GM12801 (cell line): ENCODE results near the gene TFF2.

ENCODE experiments used
- TF ChIP-seq, protein P1 (sequence below): IDR thresholded peaks from one replicate; pipeline ENCODE4 v1.5.1; 2011; ENCODE audit warnings: control low read depth; ENCODE audit not compliant: insufficient read length; ENCODE audit errors: extremely low read depth

Gene TFF2

DNA sequence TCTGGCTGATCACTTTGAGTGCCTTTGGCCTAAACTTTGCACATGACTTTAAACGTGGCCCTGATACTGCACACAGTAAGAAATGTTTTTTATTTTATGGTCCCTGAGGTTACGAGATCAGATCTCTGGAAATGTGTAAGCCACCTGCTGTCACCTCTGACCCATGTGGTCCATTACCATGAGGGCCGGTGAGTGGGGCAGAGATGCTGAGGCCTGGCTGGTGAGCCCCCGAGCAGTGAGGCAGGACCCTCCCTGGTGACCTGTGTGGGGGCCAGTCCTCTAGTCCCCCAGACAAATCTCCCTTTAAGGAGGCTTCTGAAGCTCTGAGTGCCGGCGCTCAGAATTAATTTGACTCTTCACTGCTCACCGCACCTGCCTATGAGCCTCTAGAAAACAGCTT is 48.0 kb downstream of the TFF2 start:
- TF ChIP-seq, protein P1, sequence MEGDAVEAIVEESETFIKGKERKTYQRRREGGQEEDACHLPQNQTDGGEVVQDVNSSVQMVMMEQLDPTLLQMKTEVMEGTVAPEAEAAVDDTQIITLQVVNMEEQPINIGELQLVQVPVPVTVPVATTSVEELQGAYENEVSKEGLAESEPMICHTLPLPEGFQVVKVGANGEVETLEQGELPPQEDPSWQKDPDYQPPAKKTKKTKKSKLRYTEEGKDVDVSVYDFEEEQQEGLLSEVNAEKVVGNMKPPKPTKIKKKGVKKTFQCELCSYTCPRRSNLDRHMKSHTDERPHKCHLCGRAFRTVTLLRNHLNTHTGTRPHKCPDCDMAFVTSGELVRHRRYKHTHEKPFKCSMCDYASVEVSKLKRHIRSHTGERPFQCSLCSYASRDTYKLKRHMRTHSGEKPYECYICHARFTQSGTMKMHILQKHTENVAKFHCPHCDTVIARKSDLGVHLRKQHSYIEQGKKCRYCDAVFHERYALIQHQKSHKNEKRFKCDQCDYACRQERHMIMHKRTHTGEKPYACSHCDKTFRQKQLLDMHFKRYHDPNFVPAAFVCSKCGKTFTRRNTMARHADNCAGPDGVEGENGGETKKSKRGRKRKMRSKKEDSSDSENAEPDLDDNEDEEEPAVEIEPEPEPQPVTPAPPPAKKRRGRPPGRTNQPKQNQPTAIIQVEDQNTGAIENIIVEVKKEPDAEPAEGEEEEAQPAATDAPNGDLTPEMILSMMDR, result no peak

DNA sequence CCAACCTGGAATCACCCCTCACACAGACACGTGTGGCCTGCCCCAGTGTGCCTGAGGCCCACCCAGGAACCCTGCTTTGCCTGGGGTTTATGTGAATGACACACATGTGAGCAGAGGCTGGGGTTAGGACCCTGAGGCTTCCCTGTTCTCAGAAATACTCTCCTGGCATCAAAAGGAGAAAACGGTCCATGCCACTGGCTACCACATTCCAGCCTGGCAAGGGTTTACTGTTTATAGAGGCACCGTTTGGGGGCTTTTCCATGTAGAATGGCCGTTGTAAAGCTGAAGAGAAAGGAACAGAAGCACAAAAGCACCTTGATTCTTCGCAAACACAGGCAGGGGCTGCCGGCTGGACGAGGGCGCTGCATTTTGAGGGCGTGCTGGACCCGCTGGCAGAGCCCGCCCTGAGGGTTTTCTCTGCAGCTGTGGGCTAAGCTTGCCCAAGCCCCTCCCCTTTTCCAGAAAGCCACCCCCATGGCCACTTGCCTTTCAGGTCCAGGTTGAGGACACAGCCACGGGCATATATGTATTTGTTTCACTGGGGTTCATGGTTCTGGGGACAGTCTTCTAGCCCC is 48.6 kb downstream of the TFF2 start:
- TF ChIP-seq, protein P1, result no peak

DNA sequence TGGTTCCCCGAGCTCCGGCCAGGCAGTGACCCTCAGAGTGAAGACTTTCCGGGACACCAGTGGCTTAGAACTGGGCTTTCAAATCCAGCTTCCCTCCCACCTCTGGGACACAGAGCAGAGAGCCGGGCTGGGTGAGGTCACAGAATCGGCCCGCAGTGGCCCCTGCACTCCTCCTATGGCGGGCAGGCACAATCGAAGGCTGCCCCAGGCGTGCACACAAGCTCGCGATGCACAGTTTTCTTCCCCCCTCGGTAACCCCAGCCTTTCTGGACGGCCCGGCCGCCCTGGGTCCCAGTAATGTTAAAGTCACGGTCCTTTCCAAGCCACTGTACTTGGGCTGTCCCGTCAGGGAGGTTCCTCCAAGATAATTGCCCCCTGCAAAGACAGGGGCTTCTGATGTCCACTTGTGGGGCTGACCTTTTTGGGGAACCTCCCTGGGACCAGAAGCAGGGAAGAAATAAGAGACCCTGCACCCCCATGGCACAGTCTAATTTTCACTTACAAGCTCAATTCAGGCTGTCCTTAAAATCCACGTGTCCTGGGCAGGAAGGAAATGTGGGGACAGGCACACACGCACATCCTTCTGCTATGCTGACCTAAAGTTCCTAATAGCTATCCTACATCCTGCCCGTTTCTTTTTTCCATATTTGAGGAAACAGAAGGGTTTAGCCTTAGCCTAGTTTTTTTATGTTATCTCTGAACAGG is 49.3 kb downstream of the TFF2 start:
- TF ChIP-seq, protein P1, result no peak

DNA sequence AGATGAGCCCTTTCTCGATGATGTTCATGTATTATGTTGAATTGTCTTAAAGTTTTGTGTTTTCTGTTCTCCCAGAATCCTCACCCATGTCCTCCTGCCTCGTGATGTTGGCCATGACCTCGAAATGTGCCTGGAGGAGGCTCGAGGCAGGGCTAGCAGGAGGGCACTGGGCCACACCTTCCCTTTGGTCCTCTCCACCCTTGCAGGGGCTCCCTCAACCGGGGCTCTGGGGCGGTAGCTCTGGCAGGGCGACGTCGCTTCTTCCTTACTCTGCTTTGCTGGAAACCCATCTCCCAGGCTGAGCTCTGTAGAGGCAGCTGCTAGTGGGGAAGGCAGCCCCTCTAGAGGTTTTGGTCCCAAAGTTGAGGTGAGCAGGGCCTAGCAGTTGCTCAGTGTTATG is 49.8 kb downstream of the TFF2 start:
- TF ChIP-seq, protein P1, result no peak

DNA sequence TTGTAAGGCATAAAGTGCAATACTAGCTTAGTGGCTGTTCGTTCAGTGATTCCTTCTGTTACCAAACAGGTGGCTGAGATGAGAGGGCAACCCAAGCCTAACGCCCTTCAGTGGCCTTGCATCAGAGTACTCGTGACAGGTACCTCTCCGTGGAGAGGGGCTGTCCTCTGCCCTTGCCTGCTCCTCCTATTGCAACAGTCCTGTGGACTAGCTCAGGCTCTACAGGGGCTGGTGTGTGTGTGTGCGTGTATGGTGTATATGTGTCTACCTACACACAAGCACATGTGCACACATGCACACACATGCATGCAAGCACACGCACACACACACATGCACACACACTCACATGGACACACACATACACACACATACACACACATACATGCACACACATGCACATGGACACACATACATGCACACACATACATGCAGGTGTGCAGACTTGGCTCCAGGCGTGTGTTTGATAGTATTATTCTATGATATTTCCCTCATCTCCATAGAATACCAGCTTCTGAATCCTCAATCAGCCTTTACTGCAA is 50.7 kb downstream of the TFF2 start:
- TF ChIP-seq, protein P1, result no peak

DNA sequence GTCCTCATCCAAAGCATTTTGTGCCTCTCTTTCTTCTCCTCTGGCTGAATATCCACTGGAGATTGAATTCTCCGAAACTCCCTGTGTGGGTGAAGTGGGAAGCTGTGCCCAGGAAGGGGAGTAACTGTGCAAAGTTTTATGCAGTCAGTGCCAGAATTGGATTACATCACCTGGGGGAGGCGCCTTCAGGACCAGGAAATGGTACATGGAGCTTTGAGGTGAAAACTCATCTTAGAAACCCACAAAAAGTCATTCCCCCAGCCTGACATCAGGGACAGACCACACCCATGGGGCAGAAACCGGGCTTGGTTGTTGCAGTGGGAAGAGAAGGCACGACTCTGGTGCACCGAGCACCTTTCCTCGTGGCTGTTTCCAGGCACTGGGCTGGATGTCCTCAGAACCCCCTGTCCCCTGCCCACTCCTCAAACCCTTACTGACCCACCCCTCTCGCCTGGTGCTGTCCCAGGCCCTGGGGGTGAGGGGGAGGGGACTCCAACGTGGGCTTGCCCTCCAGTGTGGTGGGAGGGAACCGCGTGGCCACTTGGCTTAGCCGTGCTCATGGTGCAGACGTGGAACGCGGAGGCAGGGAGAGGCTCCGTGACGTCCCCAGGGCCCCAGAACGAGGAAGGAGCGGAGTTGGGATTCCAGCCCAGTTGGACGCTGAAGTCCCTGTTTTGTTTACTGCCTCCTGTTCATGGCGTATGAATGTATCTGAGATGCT is 51.3 kb downstream of the TFF2 start:
- TF ChIP-seq, protein P1, result no peak

DNA sequence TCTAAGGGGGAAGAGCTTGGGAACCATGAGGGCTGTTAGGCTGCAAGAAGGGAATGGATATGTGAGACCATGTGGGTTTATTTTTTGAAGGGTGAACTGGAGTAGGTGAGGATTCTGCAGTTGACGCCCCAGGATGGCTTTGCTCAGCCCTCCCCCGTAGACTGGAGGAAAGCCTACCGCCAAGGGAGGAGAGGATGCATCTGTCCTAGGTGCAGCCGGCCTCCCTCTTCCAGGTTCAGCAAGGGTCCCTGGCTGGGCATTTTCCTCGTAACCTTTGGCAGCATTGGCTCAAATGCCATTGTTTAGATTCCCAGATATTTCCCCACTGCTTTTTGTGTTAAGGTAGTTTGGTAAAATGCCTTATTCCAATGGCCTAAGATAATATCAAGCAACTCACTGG is 52.1 kb downstream of the TFF2 start:
- TF ChIP-seq, protein P1, result no peak
